HCT116 (cell line): ENCODE data around the gene NR1H3. TPM values are rescaled to one million over a fixed set of nuclear protein-coding genes. Genes with fewer than 3 reads are reported as not detected.

Experiments used
- ATAC-seq: fragments of 200-7000 bp; cut with Tn5 transposase; 2 replicates; pipeline ENCODE4 v1.9.1; 2020; ENCODE audit warnings: mild to moderate bottlenecking, moderate library complexity
- BruUV-seq: library from RNA; stranded (reverse); fragments of 400-500 nt; replicated peaks from 2 replicates; lab custom pipeline; 2021; lab: Mats Ljungman, UMichigan
- CTCF ChIA-PET: fragments of 300-600 bp; sonication (Branson Sonifier 250); formaldehyde crosslinking; loops from one replicate; lab custom pipeline; 2021; ENCODE audit warnings: antibody characterized with exemption; lab: Charles Lee
- POLR2A ChIA-PET: fragments of 300-600, 350-600 bp; sonication (Branson Sonifier 250); formaldehyde crosslinking; loops from one replicate; lab custom pipeline; 2021; ENCODE audit warnings: antibody characterized with exemption; lab: Charles Lee
- RAD21 ChIA-PET, 2 experiments: fragments of 300-600 bp; sonication (Branson Sonifier 250); formaldehyde crosslinking; loops; one replicate each; lab custom pipeline; 2023; ENCODE audit warnings: low total read pairs in 2 of 2; ENCODE audit not compliant: uncharacterized antibody in 2 of 2, unreplicated experiment in 2 of 2, low non-redundant PET in 1 of 2; lab: Charles Lee
- DNase-seq: peaks from one replicate; pipeline ENCODE4 v3.0.0-alpha.2; 2010; ENCODE audit warnings: low read depth, low spot score
- H2AFZ ChIP-seq: fragments of 200-600 bp; shearing (Covaris generic), sonication (generic); 2 replicates; pipeline ENCODE4 v1.6.1; 2017; ENCODE audit warnings: low read depth, mixed run types, mixed read lengths, antibody characterized with exemption, low read length; ENCODE audit not compliant: poor library complexity, severe bottlenecking
- H3K27ac ChIP-seq: 2 replicates; pipeline ENCODE4 v1.5.1; 2012; ENCODE audit warnings: low read depth, low read length
- H3K27me3 ChIP-seq: fragments of 200-600 bp; sonication (generic); 2 replicates; pipeline ENCODE4 v1.6.1; 2016; ENCODE audit warnings: mixed run types, low read length, mixed read lengths; ENCODE audit not compliant: insufficient read depth
- H3K36me3 ChIP-seq, 2 experiments: fragments of 200-500 bp in 1 of 2; fragments of 200-600 bp in 1 of 2; sonication (Bioruptor generic) in 1 of 2; sonication (generic) in 1 of 2; 2 replicates each; pipeline versions ENCODE4 v1.5.1 to v1.6.1; 2014 to 2016; ENCODE audit warnings: low read length in 2 of 2, inconsistent platforms in 1 of 2, mixed read lengths in 1 of 2, mixed run types in 1 of 2; ENCODE audit not compliant: insufficient read depth in 2 of 2, control insufficient read depth in 1 of 2
- H3K4me1 ChIP-seq, 2 experiments: fragments of 200-600 bp in 1 of 2; sonication (generic) in 1 of 2; 2 replicates each; pipeline versions ENCODE4 v1.5.1 to v1.6.1; 2012 to 2017; ENCODE audit warnings: low read length in 2 of 2, inconsistent platforms in 1 of 2, mild to moderate bottlenecking in 1 of 2, mixed read lengths in 1 of 2, mixed run types in 1 of 2, moderate library complexity in 1 of 2; ENCODE audit not compliant: insufficient read depth in 2 of 2, control insufficient read depth in 1 of 2
- H3K4me2 ChIP-seq: fragments of 200-600 bp; sonication (generic); 2 replicates; pipeline ENCODE4 v1.6.1; 2017; ENCODE audit warnings: mixed run types, low read length, mixed read lengths
- H3K4me3 ChIP-seq, 2 experiments: fragments of 200-600 bp in 1 of 2; sonication (generic) in 1 of 2; replicated peaks in 1 of 2; 2 replicates each; pipeline ENCODE4 v1.5.1; 2011 to 2016; ENCODE audit warnings: low read length in 2 of 2, control low read depth in 1 of 2, low read depth in 1 of 2, mild to moderate bottlenecking in 1 of 2, mixed read lengths in 1 of 2, mixed run types in 1 of 2
- H3K79me2 ChIP-seq: fragments of 200-600 bp; sonication (generic); 2 replicates; pipeline ENCODE4 v1.6.1; 2017; ENCODE audit warnings: mild to moderate bottlenecking, mixed run types, low read length, moderate library complexity, mixed read lengths; ENCODE audit not compliant: insufficient read depth
- H3K9ac ChIP-seq: fragments of 200-600 bp; sonication (generic); 2 replicates; pipeline ENCODE4 v1.6.1; 2016; ENCODE audit warnings: low read length, mixed read lengths
- H3K9me2 ChIP-seq: fragments of 200-600 bp; sonication (generic), shearing (Covaris generic); 2 replicates; pipeline ENCODE4 v1.6.1; 2017; ENCODE audit warnings: mixed run types, mild to moderate bottlenecking, moderate library complexity; ENCODE audit not compliant: insufficient read depth
- H3K9me3 ChIP-seq, 2 experiments: fragments of 200-500 bp in 1 of 2; fragments of 200-600 bp in 1 of 2; sonication (Bioruptor generic) in 1 of 2; sonication (generic) in 1 of 2; 2 replicates each; pipeline ENCODE4 v1.6.1; 2014 to 2017; ENCODE audit warnings: low read length in 2 of 2, mixed read lengths in 2 of 2, inconsistent platforms in 1 of 2, low read depth in 1 of 2, mild to moderate bottlenecking in 1 of 2, mixed run types in 1 of 2, moderate library complexity in 1 of 2; ENCODE audit not compliant: control insufficient read depth in 1 of 2, insufficient read depth in 1 of 2
- H4K20me1 ChIP-seq: fragments of 200-600 bp; sonication (generic), shearing (Covaris generic); 2 replicates; pipeline ENCODE4 v1.6.1; 2017; ENCODE audit warnings: mixed run types, mild to moderate bottlenecking, moderate library complexity; ENCODE audit not compliant: insufficient read depth
- CBX3 ChIP-seq: IDR thresholded peaks from 2 replicates; pipeline ENCODE4 v1.6.1; 2012; ENCODE audit warnings: low read depth
- CEBPB ChIP-seq: IDR thresholded peaks from 2 replicates; pipeline ENCODE4 v1.6.1; 2012; ENCODE audit warnings: low read depth
- EGR1 ChIP-seq: IDR thresholded peaks from 2 replicates; pipeline ENCODE4 v1.6.1; 2012; ENCODE audit warnings: low read depth
- EZH2 ChIP-seq: fragments of 200-600 bp; sonication (generic); IDR thresholded peaks from 2 replicates; pipeline ENCODE4 v1.6.1; 2017; ENCODE audit warnings: antibody characterized with exemption, mixed run types
- EZH2phosphoT487 ChIP-seq: fragments of 200-600 bp; IDR thresholded peaks from 2 replicates; pipeline ENCODE4 v1.6.1; 2018; ENCODE audit warnings: antibody characterized with exemption, borderline replicate concordance
- FOSL1 ChIP-seq: IDR thresholded peaks from 2 replicates; pipeline ENCODE4 v1.6.1; 2012; ENCODE audit warnings: low read depth
- JUND ChIP-seq: IDR thresholded peaks from 2 replicates; pipeline ENCODE4 v1.6.1; 2012
- POLR2A ChIP-seq: IDR thresholded peaks from 2 replicates; pipeline ENCODE4 v1.7.0; 2011; ENCODE audit warnings: borderline replicate concordance; ENCODE audit not compliant: insufficient read depth, insufficient read length; ENCODE audit errors: extremely low read depth
- POLR2AphosphoS5 ChIP-seq: IDR thresholded peaks from 2 replicates; pipeline ENCODE4 v1.6.1; 2011; ENCODE audit warnings: mild to moderate bottlenecking, low read depth, low read length, moderate library complexity
- RAD21 ChIP-seq: IDR thresholded peaks from 2 replicates; pipeline ENCODE4 v1.6.1; 2012; ENCODE audit warnings: low read depth, mild to moderate bottlenecking
- SIN3A ChIP-seq: IDR thresholded peaks from 2 replicates; pipeline ENCODE4 v1.6.1; 2012; ENCODE audit warnings: low read depth
- SP1 ChIP-seq: IDR thresholded peaks from 2 replicates; pipeline ENCODE4 v1.6.1; 2012; ENCODE audit warnings: low read depth
- SRF ChIP-seq: IDR thresholded peaks from 2 replicates; pipeline ENCODE4 v1.6.1; 2012; ENCODE audit warnings: low read depth
- ZFX ChIP-seq: fragments of 450-650 bp; IDR thresholded peaks from 2 replicates; pipeline ENCODE4 v1.6.1; 2017
- ZNF274 ChIP-seq: fragments of 200-500 bp; sonication (Bioruptor generic); IDR thresholded peaks from 2 replicates; pipeline ENCODE4 v1.6.1; 2014; ENCODE audit warnings: mild to moderate bottlenecking, low read depth, low read length, inconsistent platforms
- intact Hi-C: fragments of 100-400 bp; cut with micrococcal nuclease; formaldehyde crosslinking; loops from 2 replicates; pipeline ENCODE4 v1.10.0; 2022
- total RNA-seq: library from RNA; stranded (reverse); gene quantifications from one replicate; pipeline ENCODE4 v1.2.1, GENCODE V29; 2021; ENCODE audit not compliant: unreplicated experiment
- TF ChIP-seq, protein P1 (sequence below), 3 experiments: fragments of 200-600 bp in 1 of 3; sonication (generic) in 1 of 3; IDR thresholded peaks in 2 of 3; conservative IDR thresholded peaks in 1 of 3; 2 replicates each; pipeline ENCODE4 v1.5.1; 2012 to 2017; ENCODE audit warnings: low read depth in 2 of 3, low read length in 2 of 3, antibody characterized with exemption in 1 of 3, borderline replicate concordance in 1 of 3, control low read depth in 1 of 3, mild to moderate bottlenecking in 1 of 3, mixed read lengths in 1 of 3, mixed run types in 1 of 3, moderate library complexity in 1 of 3; ENCODE audit not compliant: insufficient read depth in 1 of 3
- TF ChIP-seq, protein P2 (sequence below): IDR thresholded peaks from 2 replicates; pipeline ENCODE4 v1.6.1; 2012; ENCODE audit warnings: low read depth
- TF ChIP-seq, protein P3 (sequence below): IDR thresholded peaks from 2 replicates; pipeline ENCODE4 v1.6.1; 2011; ENCODE audit warnings: mild to moderate bottlenecking, low read length, moderate library complexity; ENCODE audit not compliant: insufficient replicate concordance; ENCODE audit errors: extremely low read depth
- TF ChIP-seq, protein P4 (sequence below): IDR thresholded peaks from 2 replicates; pipeline ENCODE4 v1.6.1; 2012

The NR1H3 gene
- total RNA-seq, 1 experiment from 2014 or later = 23.5 TPM

- TF ChIP-seq, protein P1, sequence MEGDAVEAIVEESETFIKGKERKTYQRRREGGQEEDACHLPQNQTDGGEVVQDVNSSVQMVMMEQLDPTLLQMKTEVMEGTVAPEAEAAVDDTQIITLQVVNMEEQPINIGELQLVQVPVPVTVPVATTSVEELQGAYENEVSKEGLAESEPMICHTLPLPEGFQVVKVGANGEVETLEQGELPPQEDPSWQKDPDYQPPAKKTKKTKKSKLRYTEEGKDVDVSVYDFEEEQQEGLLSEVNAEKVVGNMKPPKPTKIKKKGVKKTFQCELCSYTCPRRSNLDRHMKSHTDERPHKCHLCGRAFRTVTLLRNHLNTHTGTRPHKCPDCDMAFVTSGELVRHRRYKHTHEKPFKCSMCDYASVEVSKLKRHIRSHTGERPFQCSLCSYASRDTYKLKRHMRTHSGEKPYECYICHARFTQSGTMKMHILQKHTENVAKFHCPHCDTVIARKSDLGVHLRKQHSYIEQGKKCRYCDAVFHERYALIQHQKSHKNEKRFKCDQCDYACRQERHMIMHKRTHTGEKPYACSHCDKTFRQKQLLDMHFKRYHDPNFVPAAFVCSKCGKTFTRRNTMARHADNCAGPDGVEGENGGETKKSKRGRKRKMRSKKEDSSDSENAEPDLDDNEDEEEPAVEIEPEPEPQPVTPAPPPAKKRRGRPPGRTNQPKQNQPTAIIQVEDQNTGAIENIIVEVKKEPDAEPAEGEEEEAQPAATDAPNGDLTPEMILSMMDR (IDR thresholded peaks at IDR 0.05 in 2 of 3, conservative IDR thresholded peaks at IDR 0.05 in 1 of 3; ENCODE audit: borderline replicate concordance in 1 of 3, insufficient read depth in 1 of 3, low read depth in 2 of 3, low read length in 2 of 3) = no peak
- no peak for TF ChIP-seq CBX3
- TF ChIP-seq, all 23 proteins: peak for 0
Measured at GRCh38 chr11:47285969-47286770, 28.4 kb downstream of the NR1H3 start (continued).

- H3K9ac ChIP-seq = no peak overlapping the region
- TF ChIP-seq CEBPB (no peak), POLR2AphosphoS5 (no peak), ZNF274 (no peak), SP1 (no peak), EZH2phosphoT487 (no peak), ZFX (no peak), JUND (no peak), FOSL1 (no peak), SRF (no peak), RAD21 (no peak), POLR2A (no peak), EZH2 (no peak), EGR1 (no peak), SIN3A (no peak)
- TF ChIP-seq, protein P2, sequence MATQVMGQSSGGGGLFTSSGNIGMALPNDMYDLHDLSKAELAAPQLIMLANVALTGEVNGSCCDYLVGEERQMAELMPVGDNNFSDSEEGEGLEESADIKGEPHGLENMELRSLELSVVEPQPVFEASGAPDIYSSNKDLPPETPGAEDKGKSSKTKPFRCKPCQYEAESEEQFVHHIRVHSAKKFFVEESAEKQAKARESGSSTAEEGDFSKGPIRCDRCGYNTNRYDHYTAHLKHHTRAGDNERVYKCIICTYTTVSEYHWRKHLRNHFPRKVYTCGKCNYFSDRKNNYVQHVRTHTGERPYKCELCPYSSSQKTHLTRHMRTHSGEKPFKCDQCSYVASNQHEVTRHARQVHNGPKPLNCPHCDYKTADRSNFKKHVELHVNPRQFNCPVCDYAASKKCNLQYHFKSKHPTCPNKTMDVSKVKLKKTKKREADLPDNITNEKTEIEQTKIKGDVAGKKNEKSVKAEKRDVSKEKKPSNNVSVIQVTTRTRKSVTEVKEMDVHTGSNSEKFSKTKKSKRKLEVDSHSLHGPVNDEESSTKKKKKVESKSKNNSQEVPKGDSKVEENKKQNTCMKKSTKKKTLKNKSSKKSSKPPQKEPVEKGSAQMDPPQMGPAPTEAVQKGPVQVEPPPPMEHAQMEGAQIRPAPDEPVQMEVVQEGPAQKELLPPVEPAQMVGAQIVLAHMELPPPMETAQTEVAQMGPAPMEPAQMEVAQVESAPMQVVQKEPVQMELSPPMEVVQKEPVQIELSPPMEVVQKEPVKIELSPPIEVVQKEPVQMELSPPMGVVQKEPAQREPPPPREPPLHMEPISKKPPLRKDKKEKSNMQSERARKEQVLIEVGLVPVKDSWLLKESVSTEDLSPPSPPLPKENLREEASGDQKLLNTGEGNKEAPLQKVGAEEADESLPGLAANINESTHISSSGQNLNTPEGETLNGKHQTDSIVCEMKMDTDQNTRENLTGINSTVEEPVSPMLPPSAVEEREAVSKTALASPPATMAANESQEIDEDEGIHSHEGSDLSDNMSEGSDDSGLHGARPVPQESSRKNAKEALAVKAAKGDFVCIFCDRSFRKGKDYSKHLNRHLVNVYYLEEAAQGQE = no peak
- TF ChIP-seq, protein P3, sequence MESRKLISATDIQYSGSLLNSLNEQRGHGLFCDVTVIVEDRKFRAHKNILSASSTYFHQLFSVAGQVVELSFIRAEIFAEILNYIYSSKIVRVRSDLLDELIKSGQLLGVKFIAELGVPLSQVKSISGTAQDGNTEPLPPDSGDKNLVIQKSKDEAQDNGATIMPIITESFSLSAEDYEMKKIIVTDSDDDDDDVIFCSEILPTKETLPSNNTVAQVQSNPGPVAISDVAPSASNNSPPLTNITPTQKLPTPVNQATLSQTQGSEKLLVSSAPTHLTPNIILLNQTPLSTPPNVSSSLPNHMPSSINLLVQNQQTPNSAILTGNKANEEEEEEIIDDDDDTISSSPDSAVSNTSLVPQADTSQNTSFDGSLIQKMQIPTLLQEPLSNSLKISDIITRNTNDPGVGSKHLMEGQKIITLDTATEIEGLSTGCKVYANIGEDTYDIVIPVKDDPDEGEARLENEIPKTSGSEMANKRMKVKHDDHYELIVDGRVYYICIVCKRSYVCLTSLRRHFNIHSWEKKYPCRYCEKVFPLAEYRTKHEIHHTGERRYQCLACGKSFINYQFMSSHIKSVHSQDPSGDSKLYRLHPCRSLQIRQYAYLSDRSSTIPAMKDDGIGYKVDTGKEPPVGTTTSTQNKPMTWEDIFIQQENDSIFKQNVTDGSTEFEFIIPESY = no peak
- TF ChIP-seq, protein P4, sequence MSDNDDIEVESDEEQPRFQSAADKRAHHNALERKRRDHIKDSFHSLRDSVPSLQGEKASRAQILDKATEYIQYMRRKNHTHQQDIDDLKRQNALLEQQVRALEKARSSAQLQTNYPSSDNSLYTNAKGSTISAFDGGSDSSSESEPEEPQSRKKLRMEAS = no peak
Measured at GRCh38 chr11:47288066-47288465, 30.3 kb downstream of the NR1H3 start.

More at GRCh38 chr11:47288066-47288465, 30.3 kb downstream of the NR1H3 start:
- no peaks in the 10 kb centered on the region for H3K4me1 ChIP-seq
- H3K36me3 ChIP-seq = peaks cover 36 to 45% of the 10 kb centered on the region in 2 experiments
- ChIA-PET RAD21 (no interaction called here), CTCF (no interaction called here), POLR2A (no interaction called here)
- no peaks in the 10 kb centered on the region for H3K79me2 ChIP-seq
- no peak for DNase-seq
- ATAC-seq = no peak
- BruUV-seq = no TSS peak
- H3K4me3 ChIP-seq = no peak overlapping the region
- H4K20me1 ChIP-seq = no peaks in the 10 kb centered on the region
- no peaks in the 10 kb centered on the region for H3K9me3 ChIP-seq
- H2AFZ ChIP-seq = no peak overlapping the region
- no peaks in the 10 kb centered on the region for H3K9me2 ChIP-seq
- no peak overlapping the region for H3K4me2 ChIP-seq
- no peaks in the 10 kb centered on the region for H3K27me3 ChIP-seq
- no peak overlapping the region for H3K27ac ChIP-seq
- intact Hi-C loops = no loop called here
